Transverse colon (tissue), 4 donors: Measurements from ENCODE around the gene AKAP6. TPM values are rescaled to one million over a fixed set of nuclear protein-coding genes. Genes with fewer than 3 reads are reported as not detected.

Experiments
- DNase-seq: peaks from one replicate; pipeline ENCODE4 v3.0.0-alpha.2; 2019
- H3K27ac ChIP-seq, 4 donors: fragments of 200-600 bp; sonication (generic); 2 replicates each; pipeline ENCODE4 v1.5.1; 2016 to 2018; ENCODE audit warnings: inconsistent platforms in 4 of 4
- H3K27me3 ChIP-seq: fragments of 200-600 bp; sonication (generic); 2 replicates; pipeline ENCODE4 v1.5.1; 2017; ENCODE audit warnings: inconsistent platforms
- H3K36me3 ChIP-seq, 4 donors: fragments of 200-600 bp; sonication (generic); 2 replicates each; pipeline ENCODE4 v1.5.1; 2017 to 2019; ENCODE audit warnings: inconsistent platforms in 4 of 4
- H3K4me1 ChIP-seq, 4 donors: fragments of 200-600 bp; sonication (generic); 2 replicates each; pipeline ENCODE4 v1.5.1; 2017 to 2020; ENCODE audit warnings: inconsistent platforms in 4 of 4
- H3K4me3 ChIP-seq, 4 donors: fragments of 200-600 bp; sonication (generic); 1 replicate in 1 of 4; 2 replicates in 3 of 4; pipeline versions ENCODE4 v1.5.1 to v1.6.1; 2017 to 2019; ENCODE audit warnings: inconsistent platforms in 4 of 4
- H3K9me3 ChIP-seq, 2 donors: fragments of 200-600 bp; sonication (generic); 2 replicates each; pipeline ENCODE4 v1.5.1; 2017 to 2019; ENCODE audit warnings: inconsistent platforms in 2 of 2
- CTCF ChIP-seq, 5 experiments: fragments of 200-600 bp in 3 of 5; fragments of 450-650 bp in 2 of 5; sonication (generic) in 3 of 5; IDR thresholded peaks; 1 replicate in 2 of 5; 2 replicates in 3 of 5; pipeline ENCODE4 v1.5.1; 2016 to 2017; ENCODE audit warnings: antibody characterized with exemption in 5 of 5, inconsistent platforms in 3 of 5, mild to moderate bottlenecking in 2 of 5, moderate library complexity in 1 of 5
- EP300 ChIP-seq: sonication (generic); formaldehyde crosslinking; IDR thresholded peaks from one replicate; pipeline ENCODE4 v1.6.1; 2017; ENCODE audit warnings: antibody characterized with exemption, low read depth
- POLR2A ChIP-seq: fragments of 450-650 bp; IDR thresholded peaks from one replicate; pipeline ENCODE4 v1.6.1; 2016; ENCODE audit warnings: antibody characterized with exemption, mild to moderate bottlenecking, moderate library complexity
- POLR2AphosphoS5 ChIP-seq, 3 donors: sonication (generic); formaldehyde crosslinking; IDR thresholded peaks; one replicate each; pipeline ENCODE4 v1.6.1; 2016; ENCODE audit warnings: antibody characterized with exemption in 3 of 3
- WGBS, 2 donors: methylation state at CpG; one replicate each; pipeline ENCODE4 v1.1.5; 2018; ENCODE audit warnings: low coverage in 1 of 2; 5-methylcytosine and 5-hydroxymethylcytosine counted together
- in situ Hi-C, 4 donors: fragments of 200-750 bp; cut with MboI; loops; one replicate each; pipeline versions ENCODE4 v1.15.0 to v1.15.1; 2017; ENCODE audit warnings: low sequenced_read_pairs in 3 of 4, low pct_ligation_motif_present in 1 of 4, low pct_unique_long_range_greater_than_20kb in 1 of 4
- intact Hi-C: fragments of 100-400 bp; cut with DNase I; formaldehyde crosslinking; loops from one replicate; pipeline ENCODE4 v1.15.1; 2023; ENCODE audit warnings: low total_unique reads
- total RNA-seq, 4 donors: library from RNA; depleted of rRNA; stranded (reverse); fragments of >200 nt; gene quantifications; one replicate each; pipeline ENCODE4 v1.1.0, GENCODE V29; 2016

Gene AKAP6
- total RNA-seq, 4 donors from 2014 or later, result 6.3 to 16.7 (median 9.7) TPM

DNA sequence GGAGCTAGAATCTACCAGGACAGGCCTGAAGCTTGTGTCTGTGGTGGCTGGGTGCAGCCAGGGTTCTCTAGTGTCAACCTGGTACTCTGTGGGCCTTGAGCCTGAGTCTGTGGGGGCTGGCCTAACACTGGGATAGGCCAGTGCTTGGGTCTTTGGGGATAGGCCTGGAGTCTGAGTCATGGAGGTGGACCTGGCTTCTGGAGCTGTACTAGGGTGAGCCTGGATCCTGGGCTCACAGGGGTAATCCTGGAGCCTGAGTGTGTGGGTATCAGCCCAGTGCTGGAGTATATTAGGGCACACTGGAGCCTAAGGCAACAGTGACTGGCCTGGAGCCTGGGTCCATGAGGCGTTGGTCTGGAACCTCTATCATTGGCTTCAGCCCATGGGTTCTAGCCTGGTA, 427.1 kb downstream of the AKAP6 start:
- in situ Hi-C loops, result no loop called here
- Histone ChIP-seq H3K27me3 (no peaks in the 10 kb centered on the region), H3K36me3 (no peaks in the 10 kb centered on the region), H3K4me1 (no peaks in the 10 kb centered on the region), H3K4me3 (no peak overlapping the region), H3K9me3 (no peaks in the 10 kb centered on the region), H3K27ac (no peak overlapping the region)
- DNase-seq, result no peak
- no peak for TF ChIP-seq EP300
- no peak for TF ChIP-seq POLR2A
- TF ChIP-seq CTCF (IDR thresholded peaks at IDR 0.05), result no peak
- no peak for TF ChIP-seq POLR2AphosphoS5 (IDR thresholded peaks at IDR 0.05)
- intact Hi-C loops, result no loop called here
- 86% methylated on average over 1 of the region's 1 CpG; no CpG with 5 or more reads in 1 of the 2 donors for WGBS, 2 donors

DNA sequence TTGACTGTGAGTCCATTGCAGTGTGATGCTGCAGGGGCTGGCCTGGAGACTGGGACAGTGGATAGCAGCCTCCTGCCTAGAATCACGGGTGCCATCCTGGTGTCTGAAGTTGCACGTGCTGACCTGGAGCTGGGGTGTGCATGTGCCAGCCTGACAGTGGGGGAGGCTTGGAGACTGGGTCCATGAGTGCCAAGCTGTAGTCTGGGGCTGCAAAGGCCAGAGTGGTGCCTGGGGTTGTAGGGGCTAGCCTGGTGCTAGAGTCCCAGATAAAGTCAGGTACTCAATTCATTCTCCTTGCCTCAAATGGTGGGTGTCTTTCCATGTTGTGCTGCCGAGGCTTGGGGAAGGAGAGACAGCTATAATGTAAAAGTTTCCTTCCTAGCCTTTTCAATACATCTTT, 427.7 kb downstream of the AKAP6 start:
- intact Hi-C loops (no loop called here), in situ Hi-C loops (no loop called here)
- WGBS, 2 donors, result 66 to 89% methylated on average over 1 to 3 of the region's 3 CpGs
- H3K4me1 ChIP-seq, result no peaks in the 10 kb centered on the region
- DNase-seq, result no peak
- no peaks in the 10 kb centered on the region for H3K9me3 ChIP-seq
- no peak overlapping the region for H3K4me3 ChIP-seq
- TF ChIP-seq POLR2AphosphoS5 (IDR thresholded peaks at IDR 0.05), result no peak
- no peak for TF ChIP-seq EP300
- no peak for TF ChIP-seq POLR2A
- TF ChIP-seq CTCF (IDR thresholded peaks at IDR 0.05), result no peak
- H3K27ac ChIP-seq, result no peak overlapping the region
- no peaks in the 10 kb centered on the region for H3K27me3 ChIP-seq
- H3K36me3 ChIP-seq, result no peaks in the 10 kb centered on the region

DNA sequence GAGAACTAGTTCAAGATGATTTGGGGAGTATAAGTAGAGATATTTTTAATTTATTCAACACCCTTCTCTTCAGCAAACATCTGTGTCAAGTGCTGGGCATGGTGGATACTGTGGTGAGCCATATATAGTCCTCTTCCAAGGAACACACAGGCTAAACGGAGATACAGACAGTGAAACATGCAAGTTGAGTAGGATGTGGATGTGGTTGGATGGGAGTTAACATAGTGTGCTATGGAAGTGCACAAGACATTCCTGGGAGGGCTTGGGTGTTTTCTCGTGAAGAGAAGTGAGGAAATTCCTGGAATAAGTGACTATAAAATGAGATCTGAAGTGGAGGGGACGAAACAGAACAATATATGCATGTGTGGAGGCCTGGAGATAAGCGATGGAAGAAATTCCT, 428.5 kb downstream of the AKAP6 start:
- H3K36me3 ChIP-seq, result no peaks in the 10 kb centered on the region
- TF ChIP-seq POLR2A (no peak), EP300 (no peak), POLR2AphosphoS5 (IDR thresholded peaks at IDR 0.05) (no peak), CTCF (IDR thresholded peaks at IDR 0.05) (no peak)
- in situ Hi-C loops (no loop called here), intact Hi-C loops (no loop called here)
- 70 to 82% methylated on average over 4 of the region's 4 CpGs for WGBS, 2 donors
- H3K9me3 ChIP-seq, result no peaks in the 10 kb centered on the region
- H3K27ac ChIP-seq, result no peak overlapping the region
- H3K4me1 ChIP-seq, result no peaks in the 10 kb centered on the region
- H3K4me3 ChIP-seq, result no peak overlapping the region
- no peak for DNase-seq
- H3K27me3 ChIP-seq, result no peaks in the 10 kb centered on the region

GRCh38 chr14:32761381-32761968, 432.4 kb downstream of the AKAP6 start:
- WGBS, 2 donors, result 70 to 74% methylated on average over 5 of the region's 5 CpGs
- H3K27me3 ChIP-seq, result no peaks in the 10 kb centered on the region
- H3K4me1 ChIP-seq, result no peaks in the 10 kb centered on the region
- DNase-seq, result no peak
- no peaks in the 10 kb centered on the region for H3K9me3 ChIP-seq
- TF ChIP-seq POLR2A, result no peak
- H3K27ac ChIP-seq, result no peak overlapping the region
- intact Hi-C loops, result no loop called here
- no peaks in the 10 kb centered on the region for H3K36me3 ChIP-seq
- in situ Hi-C loops, result no loop called here
- H3K4me3 ChIP-seq, result no peak overlapping the region

DNA sequence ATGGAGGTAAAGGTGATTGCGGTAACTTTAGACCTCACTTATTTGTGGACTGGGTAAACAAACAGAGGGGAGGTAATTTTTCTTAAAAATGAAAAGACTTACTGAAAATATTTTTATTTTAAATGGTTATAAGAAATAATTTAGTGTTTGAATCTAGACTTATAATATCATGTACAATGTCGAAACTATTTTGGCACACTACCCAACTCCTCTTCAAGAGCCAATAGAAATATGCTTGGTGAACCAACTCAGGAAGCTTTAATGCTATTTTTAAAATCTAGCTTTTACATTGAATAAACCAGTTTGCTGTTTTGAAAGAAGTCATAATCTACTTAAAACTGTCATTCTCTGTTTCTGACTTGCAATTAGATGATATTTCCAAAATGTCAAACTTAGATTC, 433.8 kb downstream of the AKAP6 start:
- H3K4me3 ChIP-seq, result no peak overlapping the region
- no peaks in the 10 kb centered on the region for H3K27me3 ChIP-seq
- H3K4me1 ChIP-seq, result no peaks in the 10 kb centered on the region
- no peaks in the 10 kb centered on the region for H3K9me3 ChIP-seq
- TF ChIP-seq EP300 (no peak), POLR2A (no peak)
- H3K36me3 ChIP-seq, result no peaks in the 10 kb centered on the region
- in situ Hi-C loops (no loop called here), intact Hi-C loops (no loop called here)
- DNase-seq, result no peak
- WGBS, 2 donors, result 73 to 84% methylated on average over 2 of the region's 2 CpGs
- H3K27ac ChIP-seq, result no peak overlapping the region
